Mucosa of stomach (tissue), 1 donor: Measurements from ENCODE around the gene SLC5A10.

ENCODE experiments used
- H3K27me3 ChIP-seq: one replicate; pipeline ENCODE4 v1.7.0; 2013; ENCODE audit warnings: mild to moderate bottlenecking, low read length; ENCODE audit not compliant: control insufficient read depth, insufficient read depth
- H3K36me3 ChIP-seq: one replicate; pipeline ENCODE4 v1.7.0; 2013; ENCODE audit warnings: low read length; ENCODE audit not compliant: control insufficient read depth, insufficient read depth
- H3K4me1 ChIP-seq: one replicate; pipeline ENCODE4 v1.7.0; 2013; ENCODE audit warnings: mild to moderate bottlenecking, low read length; ENCODE audit not compliant: control insufficient read depth, insufficient read depth
- H3K4me3 ChIP-seq: one replicate; pipeline ENCODE4 v1.7.0; 2013; ENCODE audit warnings: low read length
- H3K9ac ChIP-seq: one replicate; pipeline ENCODE4 v1.7.0; 2013; ENCODE audit warnings: mild to moderate bottlenecking, low read length, moderate library complexity
- H3K9me3 ChIP-seq: one replicate; pipeline ENCODE4 v1.7.0; 2013; ENCODE audit warnings: mild to moderate bottlenecking, low read length, moderate library complexity; ENCODE audit not compliant: control insufficient read depth
- donor health status: Pancreatic carcinoma.

SLC5A10 gene

DNA sequence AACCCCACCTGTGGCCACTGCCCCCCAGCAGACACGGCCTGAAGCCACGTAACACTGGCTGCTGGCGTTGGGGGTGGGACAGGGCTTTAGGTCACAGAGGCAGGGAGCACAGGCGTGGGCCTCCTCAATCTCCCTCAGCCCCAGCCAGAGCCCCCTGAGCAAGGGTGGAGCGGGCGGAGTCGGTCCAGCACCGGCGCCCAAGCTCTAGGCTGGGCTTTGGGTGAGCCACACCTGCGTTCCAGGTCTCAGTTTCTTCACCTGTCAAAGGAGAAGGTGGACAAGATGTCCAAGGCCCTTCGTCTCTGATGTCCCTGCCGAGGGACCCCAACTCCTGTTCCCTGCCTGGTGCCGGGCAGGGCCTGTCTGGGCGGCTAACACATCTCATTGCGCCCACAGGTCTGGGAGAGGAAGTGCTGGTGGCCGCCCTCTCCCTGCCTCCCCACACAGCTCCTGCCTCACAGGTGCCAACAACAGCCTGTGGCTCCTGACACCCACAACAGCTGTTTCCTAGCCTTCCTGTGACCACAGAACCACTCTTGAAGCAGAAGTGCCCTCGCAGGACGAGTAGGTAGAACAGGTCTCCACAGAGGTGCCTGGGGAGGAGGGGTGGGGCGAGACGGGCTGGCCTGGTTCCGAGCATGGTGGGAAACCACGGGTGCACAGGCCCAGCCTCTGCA is 40.6 kb downstream of the SLC5A10 start:
- H3K27me3 ChIP-seq: no peaks in the 10 kb centered on the region
- peaks cover 41% of the 10 kb centered on the region for H3K4me1 ChIP-seq
- no peaks in the 10 kb centered on the region for H3K9me3 ChIP-seq
- no peak overlapping the region for H3K9ac ChIP-seq
- no peak overlapping the region for H3K4me3 ChIP-seq
- peaks cover 6% of the 10 kb centered on the region for H3K36me3 ChIP-seq

DNA sequence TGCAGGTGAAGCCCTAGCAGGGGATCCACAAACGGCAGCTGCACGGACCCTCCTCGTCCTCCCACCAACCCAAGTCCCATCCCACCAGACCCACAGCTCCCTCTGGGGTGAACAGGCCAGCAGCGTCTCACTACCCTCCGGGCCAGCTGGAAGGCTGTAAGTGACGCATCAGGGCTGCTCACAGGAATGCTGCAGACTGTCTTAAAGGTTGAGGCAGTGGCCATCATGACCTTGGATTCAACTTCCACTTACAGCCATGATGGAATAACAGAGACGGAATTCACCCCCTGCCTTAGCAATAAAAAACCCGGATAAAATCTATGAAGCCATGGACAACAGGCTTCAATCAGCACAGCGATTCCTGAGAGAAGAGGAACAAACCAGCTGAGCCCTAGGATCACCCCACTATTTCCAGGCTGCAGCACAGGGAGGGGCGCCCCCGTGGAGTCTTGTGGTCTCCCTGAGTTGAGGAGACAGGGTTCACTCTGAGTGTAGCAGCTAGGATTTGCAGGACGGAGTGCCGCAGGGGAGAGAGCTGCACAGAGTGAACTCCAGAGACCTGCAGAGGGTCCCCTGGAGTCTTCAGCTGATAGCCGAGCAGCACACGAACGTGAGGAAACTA is 42.1 kb downstream of the SLC5A10 start:
- H3K27me3 ChIP-seq: no peaks in the 10 kb centered on the region
- peaks cover 36% of the 10 kb centered on the region for H3K4me1 ChIP-seq
- no peak overlapping the region for H3K9ac ChIP-seq
- H3K4me3 ChIP-seq: no peak overlapping the region
- H3K9me3 ChIP-seq: no peaks in the 10 kb centered on the region
- peaks cover 5% of the 10 kb centered on the region for H3K36me3 ChIP-seq

DNA sequence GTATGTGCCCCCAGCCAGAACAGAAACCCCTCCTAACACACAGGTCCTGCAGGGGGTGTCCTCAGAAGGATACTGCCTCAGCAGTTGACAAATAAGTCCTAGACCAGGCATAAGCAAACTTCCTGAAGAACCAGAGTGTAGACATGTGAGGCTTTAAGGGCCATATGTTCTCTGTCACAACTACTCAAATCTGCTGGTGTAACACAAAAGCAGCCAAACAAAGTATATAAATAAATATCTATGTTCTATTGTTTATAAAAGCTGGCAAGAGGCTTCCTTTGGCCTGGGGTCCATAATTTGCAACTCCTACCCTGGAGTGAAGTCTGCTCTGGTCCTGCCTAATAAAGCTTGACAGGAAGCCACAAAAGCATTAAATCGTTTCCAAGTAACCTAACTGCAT is 42.7 kb downstream of the SLC5A10 start:
- Histone ChIP-seq H3K9ac (no peak overlapping the region), H3K4me3 (no peak overlapping the region), H3K9me3 (no peaks in the 10 kb centered on the region), H3K27me3 (no peaks in the 10 kb centered on the region), H3K36me3 (peaks cover 5% of the 10 kb centered on the region), H3K4me1 (peaks cover 32% of the 10 kb centered on the region)

DNA sequence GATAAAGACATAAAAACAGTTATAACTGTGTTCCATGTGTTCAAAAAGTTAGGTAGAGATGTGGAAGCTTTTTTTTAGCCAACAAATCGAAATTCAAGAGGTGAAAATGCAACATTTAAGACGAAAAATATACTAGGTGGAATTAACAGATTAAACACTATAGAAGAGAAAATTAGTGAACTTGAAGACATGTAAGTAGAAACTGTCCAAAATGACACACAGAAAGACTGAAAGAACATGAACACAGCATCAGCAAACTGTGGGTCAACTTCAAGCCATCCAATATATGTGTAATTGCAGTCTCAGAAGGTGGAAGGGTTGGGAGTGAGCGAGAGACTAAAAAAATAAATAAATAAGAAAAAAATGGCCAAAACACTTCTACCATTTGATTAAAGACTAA is 43.3 kb downstream of the SLC5A10 start:
- Histone ChIP-seq H3K4me3 (no peak overlapping the region), H3K36me3 (peaks cover 5% of the 10 kb centered on the region), H3K9ac (no peak overlapping the region), H3K9me3 (no peaks in the 10 kb centered on the region), H3K27me3 (no peaks in the 10 kb centered on the region), H3K4me1 (peaks cover 36% of the 10 kb centered on the region)

DNA sequence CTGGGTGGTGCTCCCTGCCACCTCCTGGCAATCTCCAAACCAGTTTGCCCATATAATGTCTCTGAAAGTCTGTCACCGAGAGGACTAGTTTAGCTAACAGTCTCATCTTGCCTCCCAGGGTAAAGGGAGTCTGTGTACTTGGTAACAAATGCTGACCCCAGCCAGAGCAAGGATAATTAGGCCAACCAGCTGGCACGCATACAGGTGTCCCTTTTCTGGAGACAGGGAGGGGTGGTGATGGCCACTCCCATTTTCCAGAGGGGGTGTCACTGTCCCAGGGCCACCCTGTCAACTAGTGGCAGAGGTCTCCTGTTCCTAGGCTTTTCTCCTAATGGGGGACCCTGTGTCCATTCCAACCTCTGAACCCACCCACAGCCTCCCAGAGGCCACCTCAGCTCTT is 44.5 kb downstream of the SLC5A10 start:
- Histone ChIP-seq H3K36me3 (no peaks in the 10 kb centered on the region), H3K4me3 (no peak overlapping the region), H3K9ac (no peak overlapping the region), H3K4me1 (peaks cover 48% of the 10 kb centered on the region), H3K9me3 (no peaks in the 10 kb centered on the region), H3K27me3 (no peaks in the 10 kb centered on the region)

DNA sequence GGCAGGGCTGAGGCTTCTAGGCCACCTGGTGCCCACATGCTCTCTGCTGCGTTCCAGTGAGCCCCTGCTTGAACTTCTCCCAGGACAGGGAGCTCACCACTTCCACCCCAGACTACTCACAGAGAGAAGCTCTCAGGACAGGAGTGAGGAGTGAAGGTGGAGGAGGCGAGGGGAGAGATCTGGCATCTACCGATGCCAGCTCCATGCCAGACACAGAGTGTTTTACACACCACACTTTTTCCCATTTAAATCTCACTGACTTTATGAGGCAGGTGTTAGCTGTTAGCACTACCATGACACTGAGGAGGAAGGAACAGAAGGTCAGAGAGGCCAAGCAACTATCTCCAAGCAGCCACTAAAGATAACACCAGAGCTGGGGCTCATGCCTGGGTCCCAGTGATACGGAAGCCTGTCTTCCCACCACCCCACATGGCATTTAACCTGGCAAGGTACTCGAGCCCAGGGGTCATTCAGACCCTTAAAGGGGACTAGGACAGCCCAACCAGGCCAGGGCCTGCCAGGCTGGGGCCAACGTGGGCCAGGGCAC is 45.8 kb downstream of the SLC5A10 start:
- Histone ChIP-seq H3K9ac (no peak overlapping the region), H3K36me3 (no peaks in the 10 kb centered on the region), H3K4me1 (peaks cover 54% of the 10 kb centered on the region), H3K27me3 (no peaks in the 10 kb centered on the region), H3K9me3 (no peaks in the 10 kb centered on the region), H3K4me3 (no peak overlapping the region)

DNA sequence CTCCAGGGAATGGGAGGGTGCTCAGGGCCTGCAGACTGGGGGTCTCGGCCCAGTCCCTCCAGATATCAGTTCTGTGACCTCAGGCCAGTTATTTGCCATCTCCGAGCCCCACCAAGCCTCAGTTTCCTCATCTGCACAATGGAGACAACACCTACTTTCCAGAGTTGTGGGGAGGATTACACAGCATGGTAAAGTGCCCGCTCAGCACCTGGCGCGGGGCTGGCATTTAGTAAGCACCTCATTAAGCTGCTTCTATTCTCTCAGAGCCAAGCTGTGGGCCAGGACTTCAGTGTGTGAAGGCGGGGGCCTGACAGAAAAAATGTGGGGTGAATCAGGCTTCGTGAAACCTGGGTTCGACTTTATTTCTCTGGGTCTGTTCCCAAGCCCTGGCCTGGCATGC is 47.4 kb downstream of the SLC5A10 start:
- H3K4me1 ChIP-seq: peaks cover 45% of the 10 kb centered on the region

DNA sequence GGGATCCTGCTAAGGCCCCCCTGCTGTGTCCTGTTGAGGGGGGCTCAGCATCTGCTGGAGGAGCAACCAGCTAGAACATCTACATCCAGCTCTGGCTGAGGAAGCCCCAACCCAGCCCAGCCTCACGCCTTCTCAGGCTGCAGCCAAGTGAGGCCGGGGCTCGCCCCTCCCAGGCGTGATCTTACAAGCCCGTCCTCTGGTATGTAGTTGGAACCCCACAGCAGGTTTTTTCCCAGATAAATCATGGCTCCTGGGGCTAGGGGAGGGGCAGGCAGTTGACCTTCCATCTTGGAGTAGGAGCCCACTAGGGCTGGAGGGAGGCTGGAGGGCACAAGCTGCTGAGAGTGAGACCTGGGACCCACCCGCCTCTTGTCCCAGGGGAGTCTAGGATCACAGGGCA is 47.9 kb downstream of the SLC5A10 start:
- Histone ChIP-seq H3K27me3 (no peaks in the 10 kb centered on the region), H3K36me3 (no peaks in the 10 kb centered on the region), H3K9me3 (no peaks in the 10 kb centered on the region), H3K9ac (no peak overlapping the region), H3K4me1 (peaks cover 45% of the 10 kb centered on the region), H3K4me3 (no peak overlapping the region)

More for the DNA sequence above, 47.4 kb downstream of the SLC5A10 start:
- H3K36me3 ChIP-seq: no peaks in the 10 kb centered on the region
- no peaks in the 10 kb centered on the region for H3K27me3 ChIP-seq
- H3K9ac ChIP-seq: no peak overlapping the region
- no peaks in the 10 kb centered on the region for H3K9me3 ChIP-seq
- H3K4me3 ChIP-seq: no peak overlapping the region

DNA sequence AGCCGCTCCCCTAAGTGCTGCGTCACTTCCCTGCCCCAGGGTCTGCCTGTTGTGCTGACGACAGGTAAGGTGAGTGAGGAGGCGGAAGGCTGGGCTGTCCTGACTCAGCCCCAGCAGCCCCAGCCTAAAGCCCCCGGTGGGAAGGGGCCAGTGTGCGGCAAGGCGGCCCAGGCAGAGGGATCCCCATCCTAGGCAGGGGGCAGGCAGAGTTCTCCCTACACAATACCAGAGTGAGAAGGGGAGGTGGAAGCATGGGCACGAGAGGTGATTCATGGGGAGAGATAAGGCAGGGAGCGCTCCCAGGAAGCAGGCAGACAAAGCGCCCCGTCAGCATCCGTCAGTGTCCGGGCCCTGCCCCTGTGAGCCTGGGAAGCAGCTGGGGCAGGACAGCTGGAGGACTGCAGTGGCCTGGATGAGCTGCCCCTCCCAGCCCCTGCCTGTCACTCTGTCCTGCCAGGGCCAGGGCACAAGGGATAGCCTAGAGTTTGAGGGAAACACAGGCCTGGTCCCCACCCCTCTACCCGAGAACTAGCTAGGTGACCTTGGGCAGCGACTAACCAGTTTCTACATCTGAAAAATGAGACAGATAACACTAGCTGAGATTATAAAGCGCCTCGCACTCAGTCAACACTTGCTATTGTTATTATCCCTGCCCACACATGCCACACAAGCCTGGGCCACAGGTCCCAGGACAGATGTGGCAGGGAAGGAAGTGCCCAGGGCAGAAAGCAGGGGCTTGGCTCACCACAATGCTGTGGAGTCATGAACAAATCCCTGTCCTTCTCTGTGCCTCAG is 48.8 kb downstream of the SLC5A10 start:
- H3K9ac ChIP-seq: peak overlapping the region; percentile 32

DNA sequence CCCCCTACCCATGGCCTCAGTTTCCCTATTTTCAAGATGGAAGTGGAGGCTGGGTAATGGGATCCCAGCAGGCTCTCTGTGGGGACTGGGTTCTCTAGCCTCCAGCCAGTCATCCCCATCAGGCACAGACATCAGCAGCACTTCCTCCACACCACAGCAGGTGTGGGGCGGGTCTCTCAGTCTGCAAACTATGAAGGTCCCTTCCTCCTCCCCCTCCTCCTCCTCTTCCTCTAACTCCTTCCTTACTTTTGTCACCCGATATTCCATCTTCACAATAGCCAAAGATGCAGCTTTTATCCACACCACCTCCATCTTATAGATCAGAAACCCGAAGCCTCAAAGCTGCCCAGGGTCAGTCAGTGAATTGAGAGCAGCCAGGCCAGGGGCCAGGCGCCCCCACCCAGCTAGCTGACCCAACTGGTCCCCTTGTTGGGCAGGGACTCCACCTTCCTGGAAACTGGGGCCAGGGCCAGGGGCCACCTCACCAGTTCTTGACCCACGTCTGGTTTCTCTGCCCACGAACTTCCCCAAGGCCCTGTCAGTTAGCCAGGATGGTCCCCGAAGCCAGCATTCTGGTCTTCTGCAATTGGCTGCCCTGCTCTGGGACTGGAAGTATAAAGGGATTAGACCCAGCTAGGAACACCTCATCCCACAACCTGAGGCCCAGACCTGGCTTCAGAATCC is 50.1 kb downstream of the SLC5A10 start:
- Histone ChIP-seq H3K9me3 (no peaks in the 10 kb centered on the region), H3K9ac (peak overlapping the region; percentile 80), H3K4me1 (peaks cover 49% of the 10 kb centered on the region), H3K27me3 (no peaks in the 10 kb centered on the region), H3K36me3 (no peaks in the 10 kb centered on the region), H3K4me3 (no peak overlapping the region)

More for the DNA sequence above, 48.8 kb downstream of the SLC5A10 start:
- H3K4me1 ChIP-seq: peaks cover 49% of the 10 kb centered on the region
- H3K36me3 ChIP-seq: no peaks in the 10 kb centered on the region
- no peaks in the 10 kb centered on the region for H3K27me3 ChIP-seq
- no peak overlapping the region for H3K4me3 ChIP-seq
- no peaks in the 10 kb centered on the region for H3K9me3 ChIP-seq

DNA sequence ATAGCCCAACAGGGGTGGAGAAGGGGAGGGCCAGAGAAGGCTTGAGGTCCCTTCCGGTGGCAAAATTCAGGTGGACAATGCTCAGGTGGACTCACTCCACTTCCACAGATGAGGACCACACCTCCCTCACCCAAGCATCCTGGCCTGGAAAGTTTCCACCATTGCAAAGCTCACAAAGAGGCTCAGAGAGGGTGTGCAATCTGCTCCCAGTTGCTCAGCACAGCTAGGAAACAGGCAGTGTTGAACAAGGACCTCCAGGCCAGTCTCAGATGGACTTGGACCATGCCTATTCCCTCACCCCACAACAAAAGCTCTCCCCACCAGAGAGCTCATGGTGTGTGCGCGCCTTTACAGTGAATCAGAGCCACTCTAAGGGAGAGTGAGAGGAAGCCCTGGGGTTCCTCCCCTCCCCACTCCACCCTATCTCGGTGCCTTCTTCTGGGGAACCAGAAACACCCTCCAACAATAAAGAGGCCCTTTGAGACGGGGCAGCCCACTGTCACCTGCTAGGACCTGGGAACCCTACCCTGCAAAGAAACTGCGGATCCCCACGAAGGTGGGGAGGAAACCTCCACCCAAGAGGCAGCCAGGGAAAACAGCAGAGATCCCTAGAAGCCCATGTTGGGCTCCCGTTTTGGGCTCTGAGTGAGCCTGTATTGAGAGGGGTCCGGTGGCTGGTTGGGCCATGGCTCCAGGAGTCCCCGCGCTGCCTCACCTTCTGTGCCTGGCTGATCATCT is 51.0 kb downstream of the SLC5A10 start:
- H3K9me3 ChIP-seq: no peaks in the 10 kb centered on the region
- peaks cover 47% of the 10 kb centered on the region for H3K4me1 ChIP-seq
- peak overlapping the region; percentile 18 for H3K4me3 ChIP-seq
- H3K36me3 ChIP-seq: no peaks in the 10 kb centered on the region
- H3K27me3 ChIP-seq: no peaks in the 10 kb centered on the region
- H3K9ac ChIP-seq: peak overlapping the region; percentile 80
